IPS-20b (cell line): Measurements from ENCODE around the gene FGA.

Experiments used
- H3K27ac ChIP-seq: one replicate; pipeline ENCODE4 v1.5.1; 2013; ENCODE audit warnings: low read length
- H3K27me3 ChIP-seq: 2 replicates; pipeline ENCODE4 v1.6.1; 2013; ENCODE audit warnings: mild to moderate bottlenecking, low read length, inconsistent platforms; ENCODE audit not compliant: insufficient read depth
- H3K36me3 ChIP-seq: 2 replicates; pipeline ENCODE4 v1.6.1; 2013; ENCODE audit warnings: low read depth, mild to moderate bottlenecking, inconsistent platforms, low read length, moderate library complexity; ENCODE audit not compliant: insufficient read depth
- H3K4me1 ChIP-seq: 2 replicates; pipeline ENCODE4 v1.6.1; 2013; ENCODE audit warnings: mild to moderate bottlenecking, control low read depth, inconsistent platforms, low read length, moderate library complexity; ENCODE audit not compliant: insufficient read depth
- H3K4me3 ChIP-seq: 2 replicates; pipeline ENCODE4 v1.5.1; 2013; ENCODE audit warnings: mild to moderate bottlenecking, low read length, inconsistent platforms
- H3K9ac ChIP-seq: 2 replicates; pipeline ENCODE4 v1.6.1; 2013; ENCODE audit warnings: low read depth, mild to moderate bottlenecking, inconsistent platforms, low read length, moderate library complexity
- H3K9me3 ChIP-seq: 2 replicates; pipeline ENCODE4 v1.6.1; 2013; ENCODE audit warnings: mild to moderate bottlenecking, low read depth, low read length, inconsistent platforms; ENCODE audit not compliant: insufficient read depth

Gene FGA

DNA sequence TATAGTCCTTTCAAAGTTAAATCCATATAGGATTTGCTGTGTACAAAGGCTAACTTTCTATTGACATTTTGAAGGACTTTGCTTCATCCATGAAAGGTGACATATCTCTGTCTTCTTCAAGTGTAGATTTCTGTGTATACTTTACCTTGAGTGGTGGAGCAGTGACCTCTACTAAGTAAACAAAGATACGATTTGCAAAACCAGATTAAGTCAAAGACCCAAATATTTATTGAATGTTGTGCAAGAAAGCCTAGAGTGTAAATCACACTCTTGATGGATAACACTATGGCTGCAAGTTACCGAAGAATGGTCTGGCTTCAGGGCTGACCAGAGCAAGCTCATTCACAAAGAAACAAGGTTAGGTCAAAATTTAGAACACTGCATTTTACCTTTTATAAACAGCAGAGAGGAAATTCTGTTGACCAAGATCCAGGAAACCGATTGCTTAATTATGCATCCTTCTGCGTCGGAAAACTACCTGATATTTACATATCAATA lies 27.3 kb upstream of the FGA start:
- H3K9me3 ChIP-seq = no peaks in the 10 kb centered on the region
- H3K36me3 ChIP-seq = no peaks in the 10 kb centered on the region
- H3K27ac ChIP-seq = no peak overlapping the region
- H3K4me1 ChIP-seq = no peaks in the 10 kb centered on the region
- no peak overlapping the region for H3K4me3 ChIP-seq
- H3K9ac ChIP-seq = no peak overlapping the region
- H3K27me3 ChIP-seq = no peaks in the 10 kb centered on the region

DNA sequence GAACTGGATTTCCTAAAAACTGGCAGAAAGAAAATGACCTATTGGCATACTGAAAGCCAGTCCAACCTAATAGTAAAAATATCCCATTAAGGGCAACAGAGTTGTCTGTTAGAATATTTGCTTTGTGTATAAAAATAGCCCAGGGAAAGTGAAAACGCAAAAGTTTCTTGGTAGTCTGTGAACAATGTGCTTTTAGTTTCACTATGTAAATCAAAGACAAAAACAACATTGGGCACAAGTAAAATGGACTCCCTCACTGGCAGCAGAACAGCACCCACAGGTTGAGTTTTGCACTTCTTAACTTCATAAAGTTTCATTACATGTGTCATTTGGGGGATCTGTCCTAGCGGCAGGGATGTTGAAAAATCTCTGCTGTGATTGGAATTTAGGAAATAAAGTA lies 26.2 kb upstream of the FGA start:
- no peaks in the 10 kb centered on the region for H3K4me1 ChIP-seq
- H3K27me3 ChIP-seq = no peaks in the 10 kb centered on the region
- H3K27ac ChIP-seq = no peak overlapping the region
- H3K4me3 ChIP-seq = no peak overlapping the region
- H3K9ac ChIP-seq = no peak overlapping the region
- no peaks in the 10 kb centered on the region for H3K36me3 ChIP-seq
- H3K9me3 ChIP-seq = no peaks in the 10 kb centered on the region

DNA sequence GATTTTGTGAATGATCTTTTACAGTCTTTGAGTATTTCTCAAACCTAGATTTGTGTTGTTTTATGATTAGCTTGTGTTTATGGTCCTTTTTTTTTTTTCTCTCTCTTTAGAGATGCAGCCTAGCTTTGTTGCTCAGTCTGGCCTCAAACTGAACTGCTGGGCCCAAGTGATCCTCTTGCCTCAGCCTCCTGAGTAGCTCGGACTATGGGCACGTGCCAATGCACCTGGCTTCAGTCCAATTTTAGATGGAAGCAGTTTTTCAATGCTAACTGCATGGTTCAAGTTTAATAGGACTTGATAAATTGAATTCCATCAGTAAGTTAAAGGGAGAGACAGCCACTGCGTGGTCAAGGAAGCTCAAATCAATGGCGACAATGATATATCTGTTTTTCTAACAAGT lies 25.7 kb upstream of the FGA start:
- no peak overlapping the region for H3K27ac ChIP-seq
- H3K9me3 ChIP-seq = no peaks in the 10 kb centered on the region
- H3K9ac ChIP-seq = no peak overlapping the region
- no peaks in the 10 kb centered on the region for H3K4me1 ChIP-seq
- H3K36me3 ChIP-seq = no peaks in the 10 kb centered on the region
- no peaks in the 10 kb centered on the region for H3K27me3 ChIP-seq
- H3K4me3 ChIP-seq = no peak overlapping the region

DNA sequence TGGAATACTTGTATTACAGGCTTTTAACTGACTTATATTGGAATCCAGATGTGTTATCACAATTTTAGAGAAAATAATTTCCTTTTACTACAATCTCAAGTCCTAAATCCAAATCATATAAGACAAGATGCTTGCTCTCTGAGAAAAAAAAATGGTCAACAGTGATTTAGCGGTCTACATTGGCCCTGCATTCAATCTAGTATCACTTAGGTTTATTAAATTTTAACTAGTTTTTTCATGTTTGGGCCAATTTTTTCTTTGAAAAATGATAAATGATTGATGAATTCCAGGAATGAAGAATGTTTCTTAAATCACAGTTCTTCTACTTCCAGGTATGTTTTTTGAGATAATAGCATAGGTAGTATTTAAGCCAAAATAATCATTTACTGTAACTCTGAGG lies 24.7 kb upstream of the FGA start:
- Histone ChIP-seq H3K27ac (no peak overlapping the region), H3K27me3 (no peaks in the 10 kb centered on the region), H3K9me3 (no peaks in the 10 kb centered on the region), H3K9ac (no peak overlapping the region), H3K36me3 (no peaks in the 10 kb centered on the region), H3K4me3 (no peak overlapping the region), H3K4me1 (no peaks in the 10 kb centered on the region)

DNA sequence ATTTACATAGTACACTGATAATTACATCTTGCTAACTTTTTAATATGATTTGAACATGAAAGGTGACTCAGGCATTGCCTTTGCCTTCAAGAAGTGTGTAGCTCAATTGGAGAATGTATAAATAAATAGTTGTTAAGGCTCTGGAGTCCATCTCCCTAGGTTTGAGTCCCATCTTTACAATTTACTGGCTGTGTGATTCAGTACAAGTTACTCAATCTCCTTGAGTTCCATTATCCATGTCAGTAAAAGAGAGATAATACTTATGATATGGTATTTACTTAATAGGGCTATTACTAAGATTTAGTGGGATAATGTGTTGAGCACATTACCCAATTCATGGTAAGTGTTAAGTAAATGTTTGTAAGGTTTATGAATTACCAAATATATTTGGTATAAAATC lies 23.8 kb upstream of the FGA start:
- Histone ChIP-seq H3K27me3 (no peaks in the 10 kb centered on the region), H3K27ac (no peak overlapping the region), H3K4me3 (no peak overlapping the region), H3K9me3 (no peaks in the 10 kb centered on the region), H3K36me3 (no peaks in the 10 kb centered on the region), H3K4me1 (no peaks in the 10 kb centered on the region), H3K9ac (no peak overlapping the region)

DNA sequence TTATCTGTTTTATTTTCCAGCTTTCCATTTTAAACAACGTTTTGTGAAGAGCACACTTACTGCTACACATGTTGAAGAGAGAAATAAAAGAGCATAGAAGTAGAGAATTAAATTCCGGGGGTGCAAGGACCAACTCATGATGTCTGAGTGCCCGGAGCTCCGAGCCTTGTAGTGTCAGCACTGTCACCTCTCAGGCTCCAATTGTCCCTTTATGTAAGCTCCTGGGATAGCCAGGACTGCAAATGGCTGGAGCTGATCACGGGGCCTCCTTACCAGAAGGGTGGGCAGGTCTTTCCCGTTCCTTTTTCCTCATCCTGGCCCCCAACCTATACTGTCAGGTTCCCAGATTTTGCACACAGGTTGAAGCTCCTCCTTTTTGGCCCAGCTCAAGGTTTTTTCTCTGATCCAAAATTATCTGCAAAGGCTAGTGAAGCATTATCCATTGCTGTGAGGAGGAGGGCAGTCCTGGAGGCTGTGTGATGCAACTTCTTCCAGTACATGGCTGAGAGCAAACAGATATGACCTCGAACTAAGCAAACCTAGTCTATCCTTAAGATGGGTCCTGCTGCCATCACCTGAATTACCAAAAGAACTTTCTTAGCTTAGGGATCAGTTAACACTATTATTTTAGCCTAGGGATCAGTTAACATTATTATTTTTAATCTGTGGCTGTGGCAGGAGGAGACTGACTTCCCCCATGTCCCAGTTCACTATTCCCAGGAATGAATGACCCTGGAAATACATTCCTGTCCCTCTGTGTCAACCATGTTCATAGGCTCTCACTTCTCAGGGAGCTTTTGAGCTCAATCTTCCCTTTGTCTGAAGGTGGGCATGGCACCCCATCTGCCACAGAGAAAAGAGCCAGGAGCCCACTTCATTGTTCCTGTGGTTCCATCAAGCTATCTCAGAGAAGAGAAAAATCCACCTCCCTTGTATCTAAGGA lies 22.2 kb upstream of the FGA start, which contains the start of gene FGG:
FGG (minus strand) TSS at position 185 of the 943 bp plus-strand sequence; CDS start at position 138, 47 bp downstream.
- no peaks in the 10 kb centered on the region for H3K9me3 ChIP-seq
- no peak within 1 kb of the TSS for H3K27ac ChIP-seq
- no peak within 1 kb of the TSS for H3K9ac ChIP-seq
- H3K4me1 ChIP-seq = no peaks in the 10 kb centered on the region
- no peak within 1 kb of the TSS for H3K4me3 ChIP-seq
- H3K36me3 ChIP-seq = no peaks in the 10 kb centered on the region
- H3K27me3 ChIP-seq = no peaks in the 10 kb centered on the region

DNA sequence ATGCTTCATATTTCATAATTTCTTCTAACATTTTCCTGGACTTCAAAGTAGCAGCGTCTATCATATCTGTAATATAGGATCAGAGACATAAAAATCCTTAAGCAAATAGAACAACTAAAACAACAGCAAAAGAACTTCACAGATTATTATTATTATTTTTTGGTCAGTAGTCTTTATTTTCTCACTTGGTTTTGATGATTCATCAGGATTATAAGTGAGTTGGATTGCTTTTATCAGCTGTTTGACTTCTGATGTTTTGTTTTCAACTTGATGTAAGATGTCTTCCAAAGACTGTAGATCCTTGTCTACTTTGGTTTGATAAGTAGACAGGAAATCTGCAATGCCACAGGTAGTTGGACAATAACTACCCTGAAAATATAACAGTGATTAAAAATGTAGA lies 21.3 kb upstream of the FGA start:
- Histone ChIP-seq H3K4me1 (no peaks in the 10 kb centered on the region), H3K9ac (no peak overlapping the region), H3K27me3 (no peaks in the 10 kb centered on the region), H3K4me3 (no peak overlapping the region), H3K27ac (no peak overlapping the region), H3K9me3 (no peaks in the 10 kb centered on the region), H3K36me3 (no peaks in the 10 kb centered on the region)

DNA sequence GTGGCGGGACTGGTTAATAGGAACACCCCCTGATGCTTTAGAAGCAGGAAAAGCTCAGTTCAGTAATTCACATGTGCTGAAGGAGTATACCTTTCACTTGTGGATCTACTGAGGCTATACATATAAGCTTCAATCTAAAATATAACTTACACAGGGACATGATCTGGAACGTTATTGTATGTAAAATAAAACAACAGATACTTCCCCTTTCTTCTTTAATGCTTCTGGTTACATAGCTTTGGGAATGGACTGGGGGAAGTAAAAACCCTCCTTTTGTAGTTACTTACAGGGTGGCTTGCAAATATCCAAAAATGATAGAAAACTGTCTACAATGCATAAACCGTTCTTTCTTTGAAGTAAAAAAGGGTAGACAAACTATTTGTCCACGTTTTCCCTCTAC lies 20.0 kb upstream of the FGA start:
- Histone ChIP-seq H3K27ac (no peak overlapping the region), H3K4me1 (no peaks in the 10 kb centered on the region), H3K36me3 (no peaks in the 10 kb centered on the region), H3K9me3 (no peaks in the 10 kb centered on the region), H3K9ac (no peak overlapping the region), H3K27me3 (no peaks in the 10 kb centered on the region), H3K4me3 (no peak overlapping the region)

DNA sequence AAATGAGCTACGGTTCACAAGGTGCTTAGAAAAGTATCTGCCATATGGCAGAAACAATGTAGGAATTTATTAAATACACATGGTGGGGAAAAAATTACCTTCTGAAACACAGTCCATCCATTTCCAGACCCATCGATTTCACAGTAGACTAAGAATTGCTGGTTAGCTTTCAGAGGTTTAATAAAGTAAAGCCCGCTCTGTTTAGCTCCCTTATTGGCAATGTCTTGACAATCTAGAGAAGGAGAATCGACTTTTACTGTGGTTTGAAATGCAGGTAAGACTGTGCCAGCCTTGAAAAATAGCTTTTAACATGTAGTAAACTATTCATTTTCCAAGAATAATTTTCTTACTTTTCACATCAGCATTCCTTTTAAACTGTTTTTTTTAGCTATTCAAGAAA lies 19.0 kb upstream of the FGA start:
- no peak overlapping the region for H3K4me3 ChIP-seq
- H3K36me3 ChIP-seq = no peaks in the 10 kb centered on the region
- H3K27ac ChIP-seq = no peak overlapping the region
- no peaks in the 10 kb centered on the region for H3K4me1 ChIP-seq
- H3K27me3 ChIP-seq = no peaks in the 10 kb centered on the region
- H3K9ac ChIP-seq = no peak overlapping the region
- no peaks in the 10 kb centered on the region for H3K9me3 ChIP-seq

DNA sequence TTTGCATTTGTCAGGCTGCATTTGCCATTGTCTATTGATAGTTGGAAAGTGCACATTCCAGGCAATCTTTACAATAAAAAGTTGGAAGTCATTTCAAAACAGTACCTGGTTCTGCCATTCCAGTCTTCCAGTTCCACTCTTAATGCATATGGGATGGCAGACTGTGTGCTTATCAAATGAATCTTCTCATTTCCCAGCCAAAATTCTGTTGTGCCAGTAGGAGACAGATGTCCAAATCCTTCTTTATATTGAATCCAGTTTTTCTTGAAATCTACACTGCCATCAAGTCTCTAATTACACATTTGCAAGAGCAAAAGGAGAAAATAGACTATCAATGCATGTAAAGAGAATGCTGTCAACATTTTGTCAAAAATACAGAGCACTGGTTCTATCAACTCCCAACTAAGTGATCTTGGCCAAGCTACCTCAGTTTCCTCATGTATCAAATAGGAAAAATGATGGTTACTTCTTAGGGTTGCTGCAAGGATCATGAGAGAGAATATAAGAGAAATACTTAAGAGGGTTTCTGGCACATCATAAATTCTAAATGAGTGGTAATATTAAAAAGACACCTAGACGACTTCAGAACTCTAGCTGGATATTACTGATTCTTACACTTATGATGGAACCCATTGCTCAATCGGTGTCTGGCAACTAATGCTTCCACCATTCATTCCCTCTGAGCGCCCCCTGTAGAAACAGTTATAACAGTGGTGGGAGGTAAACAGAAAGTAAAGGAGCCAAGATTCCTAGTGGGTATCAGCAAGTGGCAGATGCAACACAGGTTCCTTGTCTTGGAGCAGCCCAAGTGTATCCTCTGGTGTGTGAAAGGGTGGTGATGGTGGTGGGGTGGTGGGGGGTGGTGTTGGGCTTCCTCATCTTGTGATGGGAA lies 18.1 kb upstream of the FGA start:
- Histone ChIP-seq H3K36me3 (no peaks in the 10 kb centered on the region), H3K27ac (no peak overlapping the region), H3K27me3 (no peaks in the 10 kb centered on the region), H3K9ac (no peak overlapping the region), H3K4me1 (no peaks in the 10 kb centered on the region), H3K9me3 (no peaks in the 10 kb centered on the region), H3K4me3 (no peak overlapping the region)

DNA sequence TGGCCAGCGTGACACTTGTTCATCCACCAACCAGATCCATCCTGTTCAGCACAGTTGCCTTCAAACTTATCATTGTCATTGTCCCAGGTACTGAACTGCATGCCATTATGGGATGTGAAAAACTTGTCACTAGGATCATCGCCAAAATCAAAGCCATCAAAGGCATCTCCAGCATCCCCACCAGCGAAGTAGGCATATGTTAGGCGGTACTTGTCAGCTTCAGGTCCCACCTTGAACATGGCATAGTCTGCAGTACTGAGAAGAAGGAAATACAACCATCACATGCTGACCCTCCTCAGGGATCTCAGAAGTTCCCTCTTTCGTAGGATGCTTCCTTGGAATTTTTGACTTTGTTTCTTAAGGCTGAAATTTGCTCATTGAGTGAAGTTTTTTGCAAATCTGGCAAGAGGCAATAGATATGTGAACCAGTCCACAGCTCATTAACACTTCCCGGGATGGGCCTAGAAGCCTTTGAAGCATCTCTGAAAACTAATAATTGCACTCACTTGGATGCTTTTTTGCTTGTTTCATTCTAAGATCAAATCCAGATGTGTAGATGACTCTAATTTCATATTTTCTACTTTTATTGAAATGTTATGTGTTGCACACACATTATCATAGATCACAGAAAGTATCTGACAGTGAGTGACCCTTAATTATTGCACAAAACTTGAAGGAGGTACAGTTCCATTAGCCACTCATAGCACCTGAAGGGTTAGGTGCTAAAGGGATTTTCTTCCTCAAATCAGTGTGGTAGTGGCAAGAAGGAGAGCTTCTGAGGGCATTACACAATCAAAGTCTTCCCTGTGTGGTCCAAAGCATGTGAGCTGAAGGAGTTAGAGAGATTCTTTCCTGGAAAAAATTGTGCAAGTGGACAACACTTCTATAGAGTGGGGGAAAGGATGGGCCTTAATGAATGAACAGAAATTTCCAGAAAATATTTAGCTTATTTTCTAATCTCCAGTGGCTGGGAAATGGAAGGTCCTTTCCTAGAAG lies 16.5 kb upstream of the FGA start:
- H3K4me3 ChIP-seq = no peak overlapping the region
- no peak overlapping the region for H3K27ac ChIP-seq
- H3K27me3 ChIP-seq = no peaks in the 10 kb centered on the region
- no peaks in the 10 kb centered on the region for H3K36me3 ChIP-seq
- no peaks in the 10 kb centered on the region for H3K9me3 ChIP-seq
- no peaks in the 10 kb centered on the region for H3K4me1 ChIP-seq
- no peak overlapping the region for H3K9ac ChIP-seq
